OCI-LY7 (cell line): ENCODE measurements around the gene CFAP73.

ENCODE experiments used
- CTCF ChIP-seq: fragments of 200-600 bp; sonication (generic); conservative IDR thresholded peaks from 2 replicates; pipeline ENCODE4 v1.5.1; 2014; ENCODE audit warnings: mild to moderate bottlenecking, antibody characterized with exemption, low read length, moderate library complexity, mixed read lengths
- EZH2phosphoT487 ChIP-seq: fragments of 200-600 bp; sonication (generic); IDR thresholded peaks from 2 replicates; pipeline ENCODE4 v1.6.1; 2018; ENCODE audit warnings: low read depth, borderline replicate concordance, mild to moderate bottlenecking, mixed run types, antibody characterized with exemption, low read length, moderate library complexity, mixed read lengths

- TF ChIP-seq CTCF: no peak
- TF ChIP-seq EZH2phosphoT487: no peak
Measured at GRCh38 chr12:113101751-113102150, 47.8 kb upstream of the CFAP73 start.
